Measurements from ENCODE around the gene COPS3.

COPS3 gene

GRCh38 chr17:17204635-17205231 is 76.3 kb downstream of the COPS3 start:
- H3K27ac ChIP-seq (replicated peaks): peak overlapping the region; percentile 82
- H3K4me3 ChIP-seq (replicated peaks; ENCODE audit: insufficient read depth, low read length): peak overlapping the region; percentile 64
- DNase-seq (ENCODE audit: low read depth in 1 of 2, low spot score in 1 of 2): peak in 1 of 2 experiments; percentile 5

GRCh38 chr17:17204041-17204591 is 76.9 kb downstream of the COPS3 start:
- TF ChIP-seq GABPA (IDR thresholded peaks at IDR 0.05; ENCODE audit: low read depth) (no peak), POLR2AphosphoS5 (IDR thresholded peaks at IDR 0.05; ENCODE audit: low read depth) (no peak; the same call in 1 of the 2 replicates), CTCF (IDR thresholded peaks at IDR 0.05; ENCODE audit: insufficient read depth, low read length) (no peak), REST (IDR thresholded peaks at IDR 0.05; ENCODE audit: insufficient replicate concordance, low read depth) (no peak), SPI1 (IDR thresholded peaks at IDR 0.05; ENCODE audit: borderline replicate concordance, low read depth) (no peak)
- peak overlapping the region; percentile 64 for H3K4me3 ChIP-seq (replicated peaks; ENCODE audit: insufficient read depth, low read length)
- peak in 1 of 2 experiments; percentile 17 for DNase-seq (ENCODE audit: low read depth in 1 of 2, low spot score in 1 of 2)

More at GRCh38 chr17:17204635-17205231, 76.3 kb downstream of the COPS3 start:
- no peak for TF ChIP-seq CTCF (IDR thresholded peaks at IDR 0.05; ENCODE audit: insufficient read depth, low read length)
- no peak for TF ChIP-seq GABPA (IDR thresholded peaks at IDR 0.05; ENCODE audit: low read depth)
- 0 out of 2 replicates have a peak, but pooled peaks have one; percentile 15 for TF ChIP-seq POLR2AphosphoS5 (IDR thresholded peaks at IDR 0.05; ENCODE audit: low read depth)
- no peak for TF ChIP-seq SPI1 (IDR thresholded peaks at IDR 0.05; ENCODE audit: borderline replicate concordance, low read depth)
- TF ChIP-seq REST (IDR thresholded peaks at IDR 0.05; ENCODE audit: insufficient replicate concordance, low read depth): no peak
- no peaks in the 10 kb centered on the region for H3K27me3 ChIP-seq (ENCODE audit: insufficient read depth, poor library complexity, severe bottlenecking)

GRCh38 chr17:17203173-17203730 is 77.8 kb downstream of the COPS3 start:
- H3K27me3 ChIP-seq (ENCODE audit: insufficient read depth, poor library complexity, severe bottlenecking): no peaks in the 10 kb centered on the region
- no peak for DNase-seq (ENCODE audit: low read depth in 1 of 2, low spot score in 1 of 2)
- no peak overlapping the region for H3K27ac ChIP-seq (replicated peaks)
- no peak overlapping the region for H3K4me3 ChIP-seq (replicated peaks; ENCODE audit: insufficient read depth, low read length)
- TF ChIP-seq CTCF (IDR thresholded peaks at IDR 0.05; ENCODE audit: insufficient read depth, low read length) (no peak), SPI1 (IDR thresholded peaks at IDR 0.05; ENCODE audit: borderline replicate concordance, low read depth) (no peak), REST (IDR thresholded peaks at IDR 0.05; ENCODE audit: insufficient replicate concordance, low read depth) (no peak), GABPA (IDR thresholded peaks at IDR 0.05; ENCODE audit: low read depth) (no peak), POLR2AphosphoS5 (IDR thresholded peaks at IDR 0.05; ENCODE audit: low read depth) (no peak)

More at GRCh38 chr17:17204041-17204591, 76.9 kb downstream of the COPS3 start:
- H3K27ac ChIP-seq (replicated peaks): peak overlapping the region; percentile 82
- H3K27me3 ChIP-seq (ENCODE audit: insufficient read depth, poor library complexity, severe bottlenecking): no peaks in the 10 kb centered on the region

All from HL-60 (cell line).